B cell (primary cell): ENCODE results near the gene CLEC7A. TPM values are rescaled to one million over a fixed set of nuclear protein-coding genes. Genes with fewer than 3 reads are reported as not detected.

Experiments
- ATAC-seq: fragments of 200-7000 bp; cut with Tn5 transposase; one replicate; pipeline ENCODE4 v1.10.0; 2021; ENCODE audit warnings: low read depth, mild to moderate bottlenecking, moderate number of reproducible peaks, moderate library complexity
- CTCF ChIA-PET: fragments of 350-600 bp; sonication (Branson Sonifier 250); formaldehyde crosslinking; loops from one replicate; lab custom pipeline; 2021; ENCODE audit warnings: antibody characterized with exemption, inconsistent platforms; lab: Charles Lee
- POLR2A ChIA-PET: fragments of 350-600 bp; sonication (Branson Sonifier 250); formaldehyde crosslinking; loops from one replicate; lab custom pipeline; 2021; ENCODE audit warnings: antibody characterized with exemption; lab: Charles Lee
- DNase-seq: peaks from one replicate; pipeline ENCODE4 v3.0.0; 2013
- H2AFZ ChIP-seq: 2 replicates; pipeline ENCODE4 v1.6.1; 2012; ENCODE audit warnings: mild to moderate bottlenecking, low read depth, low read length; ENCODE audit not compliant: insufficient read depth, poor library complexity, severe bottlenecking
- H3K27ac ChIP-seq, 2 donors: 1 replicate in 1 of 2; 2 replicates in 1 of 2; pipeline ENCODE4 v1.5.1; 2012 to 2013; ENCODE audit warnings: low read length in 2 of 2, mild to moderate bottlenecking in 2 of 2, moderate library complexity in 1 of 2
- H3K27me3 ChIP-seq, 4 experiments: fragments of 200-600 bp in 1 of 4; sonication (generic) in 1 of 4; replicated peaks in 1 of 4; 1 replicate in 2 of 4; 2 replicates in 2 of 4; pipeline versions ENCODE4 v1.6.1 to v1.7.0; 2013 to 2016; ENCODE audit warnings: low read length in 3 of 4, mild to moderate bottlenecking in 2 of 4, mixed read lengths in 1 of 4, moderate library complexity in 1 of 4; ENCODE audit not compliant: insufficient read depth in 4 of 4, control insufficient read depth in 3 of 4; ENCODE audit errors: control extremely low read depth in 1 of 4
- H3K36me3 ChIP-seq, 2 experiments: replicated peaks in 1 of 2; 1 replicate in 1 of 2; 2 replicates in 1 of 2; pipeline versions ENCODE4 v1.6.1 to v1.7.1; 2013; ENCODE audit warnings: low read length in 1 of 2; ENCODE audit not compliant: insufficient read depth in 2 of 2, control insufficient read depth in 1 of 2; ENCODE audit errors: control extremely low read depth in 1 of 2, extremely low read depth in 1 of 2
- H3K4me1 ChIP-seq, 2 donors: fragments of 200-600 bp in 1 of 2; sonication (generic) in 1 of 2; 1 replicate in 1 of 2; 2 replicates in 1 of 2; pipeline versions ENCODE4 v1.5.1 to v1.6.1; 2013 to 2017; ENCODE audit warnings: low read length in 2 of 2; ENCODE audit not compliant: control insufficient read depth in 2 of 2, insufficient read depth in 2 of 2
- H3K4me2 ChIP-seq: replicated peaks from 2 replicates; pipeline ENCODE3; 2012; ENCODE audit warnings: mild to moderate bottlenecking, low read depth, low read length; ENCODE audit not compliant: poor library complexity, severe bottlenecking
- H3K4me3 ChIP-seq, 5 experiments: fragments of 200-600 bp in 1 of 5; sonication (generic) in 1 of 5; 1 replicate in 3 of 5; 2 replicates in 2 of 5; pipeline versions ENCODE4 v1.5.1 to v1.7.0; 2011 to 2016; ENCODE audit warnings: low read length in 4 of 5, mild to moderate bottlenecking in 4 of 5, low read depth in 2 of 5, control low read depth in 1 of 5, moderate library complexity in 1 of 5; ENCODE audit not compliant: insufficient read depth in 1 of 5; ENCODE audit errors: control extremely low read depth in 1 of 5, extremely low read depth in 1 of 5
- H3K79me2 ChIP-seq: fragments of 200-600 bp; sonication (generic); one replicate; pipeline ENCODE4 v1.6.0; 2016; ENCODE audit warnings: low read length; ENCODE audit not compliant: control insufficient read depth, insufficient read depth
- H3K9ac ChIP-seq: fragments of 200-600 bp; sonication (generic); 2 replicates; pipeline ENCODE4 v1.6.1; 2017; ENCODE audit warnings: mild to moderate bottlenecking, low read length, moderate library complexity
- H3K9me3 ChIP-seq, 3 donors: one replicate each; pipeline versions ENCODE4 v1.6.1 to v1.7.1; 2013; ENCODE audit warnings: low read length in 2 of 3; ENCODE audit not compliant: control insufficient read depth in 2 of 3, insufficient read depth in 1 of 3; ENCODE audit errors: control extremely low read depth in 1 of 3
- H4K20me1 ChIP-seq: 2 replicates; pipeline ENCODE4 v1.6.0; 2012; ENCODE audit warnings: mild to moderate bottlenecking, low read length; ENCODE audit not compliant: insufficient read depth, control insufficient read depth, poor library complexity, severe bottlenecking
- H3K27ac Mint-ChIP-seq: one replicate; pipeline ENCODE4 v1.8.0; 2021; ENCODE audit warnings: mixed read lengths
- H3K27me3 Mint-ChIP-seq: one replicate; pipeline ENCODE4 v1.8.0; 2021; ENCODE audit warnings: mixed read lengths
- H3K4me1 Mint-ChIP-seq: one replicate; pipeline ENCODE4 v1.8.0; 2021; ENCODE audit warnings: mixed read lengths
- H3K4me3 Mint-ChIP-seq: one replicate; pipeline ENCODE4 v1.8.0; 2021; ENCODE audit warnings: mixed read lengths
- H3K9me3 Mint-ChIP-seq: one replicate; pipeline ENCODE4 v1.8.0; 2022; ENCODE audit warnings: mixed read lengths; ENCODE audit not compliant: insufficient read depth
- EZH2 ChIP-seq: IDR thresholded peaks from 2 replicates; pipeline ENCODE4 v1.6.1; 2012; ENCODE audit warnings: borderline replicate concordance, low read depth, mild to moderate bottlenecking, moderate library complexity, low read length; ENCODE audit not compliant: insufficient read depth, poor library complexity, severe bottlenecking
- WGBS: methylation state at CpG from one replicate; pipeline ENCODE4 v1.1.5; 2013; ENCODE audit warnings: missing lambda C conversion rate; ENCODE audit not compliant: insufficient coverage; 5-methylcytosine and 5-hydroxymethylcytosine counted together
- intact Hi-C: fragments of 100-400 bp; cut with micrococcal nuclease; formaldehyde crosslinking; loops from one replicate; pipeline ENCODE4 v1.10.0; 2022
- polyA plus RNA-seq: library from polyadenylated mRNA; depleted of rRNA; stranded (reverse); fragments of >200 nt; gene quantifications from 2 replicates; pipeline ENCODE4 v1.2.3, GENCODE V29; 2012
- total RNA-seq, 2 donors: library from RNA; stranded (reverse); fragments of 120-200 nt in 1 of 2; gene quantifications; 1 replicate in 1 of 2; 2 replicates in 1 of 2; pipeline versions ENCODE4 v1.2.3 to v1.2.4, GENCODE V29; 2013 to 2022
- TF ChIP-seq, protein P1 (sequence below): fragments of 200-600 bp; IDR thresholded peaks from one replicate; pipeline ENCODE4 v1.8.0; 2022; ENCODE audit warnings: antibody characterized with exemption, mild to moderate bottlenecking

CLEC7A gene
- total and polyA plus RNA-seq, 2 donors (not counting 1 experiment from before 2014, with no cell fraction given), result 0.67 to 2.4 TPM

DNA sequence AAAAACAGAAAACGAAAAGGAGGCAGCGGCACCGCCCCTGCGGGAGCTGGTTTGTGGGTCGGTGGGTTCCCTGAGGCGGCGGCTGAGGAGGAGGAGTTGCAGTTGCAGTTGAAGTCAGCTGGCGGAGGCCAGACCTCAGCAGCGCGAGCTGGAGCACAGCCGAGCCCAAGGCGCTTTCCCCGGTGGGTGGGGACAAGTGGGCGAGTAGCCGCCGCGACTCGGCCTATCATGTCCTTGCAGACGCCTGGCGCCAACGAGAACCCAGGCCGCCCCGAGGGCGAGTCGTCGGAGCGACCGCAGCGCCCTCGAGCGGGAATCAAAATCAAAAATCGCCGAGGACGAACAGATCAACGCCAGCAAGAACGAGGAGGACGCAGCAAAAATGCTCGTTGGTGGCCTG lies 18.5 kb downstream of the CLEC7A start:
- TF ChIP-seq, protein P1, sequence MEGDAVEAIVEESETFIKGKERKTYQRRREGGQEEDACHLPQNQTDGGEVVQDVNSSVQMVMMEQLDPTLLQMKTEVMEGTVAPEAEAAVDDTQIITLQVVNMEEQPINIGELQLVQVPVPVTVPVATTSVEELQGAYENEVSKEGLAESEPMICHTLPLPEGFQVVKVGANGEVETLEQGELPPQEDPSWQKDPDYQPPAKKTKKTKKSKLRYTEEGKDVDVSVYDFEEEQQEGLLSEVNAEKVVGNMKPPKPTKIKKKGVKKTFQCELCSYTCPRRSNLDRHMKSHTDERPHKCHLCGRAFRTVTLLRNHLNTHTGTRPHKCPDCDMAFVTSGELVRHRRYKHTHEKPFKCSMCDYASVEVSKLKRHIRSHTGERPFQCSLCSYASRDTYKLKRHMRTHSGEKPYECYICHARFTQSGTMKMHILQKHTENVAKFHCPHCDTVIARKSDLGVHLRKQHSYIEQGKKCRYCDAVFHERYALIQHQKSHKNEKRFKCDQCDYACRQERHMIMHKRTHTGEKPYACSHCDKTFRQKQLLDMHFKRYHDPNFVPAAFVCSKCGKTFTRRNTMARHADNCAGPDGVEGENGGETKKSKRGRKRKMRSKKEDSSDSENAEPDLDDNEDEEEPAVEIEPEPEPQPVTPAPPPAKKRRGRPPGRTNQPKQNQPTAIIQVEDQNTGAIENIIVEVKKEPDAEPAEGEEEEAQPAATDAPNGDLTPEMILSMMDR, result no peak
- no peak for TF ChIP-seq EZH2
- Histone ChIP-seq H4K20me1 (no peaks in the 10 kb centered on the region), H3K4me1 (no peaks in the 10 kb centered on the region), H2AFZ (no peak overlapping the region), H3K27ac (no peak overlapping the region), H3K9ac (no peak overlapping the region), H3K4me3 (no peak overlapping the region), H3K79me2 (no peaks in the 10 kb centered on the region), H3K27me3 (no peaks in the 10 kb centered on the region), H3K4me2 (no peak overlapping the region), H3K36me3 (no peaks in the 10 kb centered on the region), H3K9me3 (peaks cover 0 to 8% (median 0%) of the 10 kb centered on the region in 3 donors)
- Mint-ChIP-seq H3K9me3 (no peaks in the 10 kb centered on the region), H3K4me1 (no peaks in the 10 kb centered on the region), H3K27ac (no peak overlapping the region), H3K27me3 (peaks cover 22% of the 10 kb centered on the region), H3K4me3 (no peak overlapping the region)
- intact Hi-C loops, result no loop called here
- ChIA-PET CTCF (no interaction called here), POLR2A (no interaction called here)
- ATAC-seq (no peak), DNase-seq (no peak)
- 98% methylated on average over 37 of the region's 38 CpGs for WGBS

DNA sequence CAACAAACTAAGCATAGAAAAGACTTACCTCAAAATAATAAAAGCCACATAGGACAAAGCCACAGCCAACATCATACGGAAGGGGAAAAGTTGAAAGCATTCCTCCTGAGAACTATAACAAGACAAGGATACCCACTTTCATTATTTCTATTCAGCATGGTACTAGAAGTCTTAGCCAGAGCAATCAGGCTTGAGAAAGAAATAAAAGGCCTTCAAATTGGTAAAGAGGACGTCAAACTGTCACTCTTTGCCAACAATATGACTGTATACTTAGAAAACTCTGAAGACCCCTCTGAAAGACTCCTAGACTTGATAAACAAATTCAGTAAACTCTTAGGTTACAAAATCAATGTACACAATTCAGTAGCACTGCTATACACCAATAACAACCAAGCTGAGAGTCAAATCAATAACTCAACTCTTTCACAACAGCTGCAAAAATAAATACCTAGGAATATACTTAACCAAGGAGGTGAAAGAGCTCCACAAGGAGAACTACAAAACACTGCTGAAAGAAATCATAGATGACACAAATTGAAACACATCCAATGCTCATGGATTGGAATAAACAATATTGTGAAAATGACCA lies 19.6 kb downstream of the CLEC7A start:
- ATAC-seq (no peak), DNase-seq (no peak)
- ChIA-PET CTCF (no interaction called here), POLR2A (no interaction called here)
- Mint-ChIP-seq H3K4me3 (no peak overlapping the region), H3K9me3 (no peaks in the 10 kb centered on the region), H3K4me1 (no peaks in the 10 kb centered on the region), H3K27ac (no peak overlapping the region), H3K27me3 (peaks cover 31% of the 10 kb centered on the region)
- H3K9me3 ChIP-seq, result peaks cover 0 to 8% (median 0%) of the 10 kb centered on the region in 3 donors
- TF ChIP-seq EZH2, result no peak
- TF ChIP-seq, protein P1, result no peak
- no peak overlapping the region for H3K9ac ChIP-seq
- H3K4me1 ChIP-seq, result no peaks in the 10 kb centered on the region
- no peak overlapping the region for H3K27ac ChIP-seq
- H3K4me3 ChIP-seq, result no peak overlapping the region
- intact Hi-C loops, result no loop called here
- WGBS, result 100% methylated on average over 1 of the region's 2 CpGs
- H3K27me3 ChIP-seq, result no peaks in the 10 kb centered on the region
- no peaks in the 10 kb centered on the region for H3K79me2 ChIP-seq
- H3K4me2 ChIP-seq, result no peak overlapping the region
- H4K20me1 ChIP-seq, result no peaks in the 10 kb centered on the region
- no peak overlapping the region for H2AFZ ChIP-seq
- H3K36me3 ChIP-seq, result no peaks in the 10 kb centered on the region
